ENCODE measurements around the gene PRDM15. TPM values are rescaled to one million over a fixed set of nuclear protein-coding genes. Genes with fewer than 3 reads are reported as not detected.
A peak's percentile ranks its signal among the peaks of the same experiment; 100 is the strongest.

The PRDM15 gene
- 4.1 TPM for polyA plus RNA-seq (2013, experiment 1 of 2; ENCODE audit: insufficient read length)
- 4.1 TPM for polyA plus RNA-seq (2013, experiment 2 of 2; ENCODE audit: insufficient read length)

GRCh38 chr21:41879190-41879998, at the start of gene PRDM15:
PRDM15 (minus strand) TSS chr21:41879344; CDS start chr21:41860363, 18,981 bp downstream.
- peak; percentile 90 for DNase-seq

GRCh38 chr21:41928621-41929220, 49.6 kb upstream of the PRDM15 start:
- DNase-seq, result no peak

DNA sequence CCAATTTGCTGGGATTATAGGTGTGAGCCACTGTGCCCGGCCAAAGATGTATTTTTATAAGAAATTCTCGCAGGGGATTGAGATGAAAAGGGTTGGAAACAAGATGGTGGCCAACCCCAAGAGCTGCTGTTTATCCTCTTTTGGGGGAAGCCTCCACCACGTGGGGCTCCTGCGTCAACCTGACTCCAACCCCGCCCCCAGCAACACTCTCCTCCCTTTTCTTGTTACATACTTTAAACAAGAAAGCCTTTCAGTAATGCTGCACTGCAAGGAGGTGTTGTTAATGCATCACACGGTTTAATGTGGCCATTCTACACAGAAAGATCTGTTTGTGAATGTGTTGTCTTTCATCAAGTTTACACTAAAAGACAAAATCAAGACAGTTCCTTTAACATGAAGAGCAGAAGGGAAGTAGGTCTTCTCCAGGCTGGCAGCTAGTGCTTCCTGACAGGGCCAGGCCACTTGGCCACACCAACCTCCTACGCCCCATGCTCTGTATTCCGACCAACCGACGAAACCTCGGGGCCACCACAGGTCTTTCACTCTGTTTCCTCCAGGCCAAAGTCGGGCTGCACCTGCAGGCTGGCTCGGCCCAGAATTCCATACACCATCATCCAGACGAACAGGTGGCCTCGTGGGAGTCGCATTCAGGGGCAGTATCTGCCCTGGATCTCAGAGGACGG, 48.7 kb upstream of the PRDM15 start:
- no peak for DNase-seq

DNA sequence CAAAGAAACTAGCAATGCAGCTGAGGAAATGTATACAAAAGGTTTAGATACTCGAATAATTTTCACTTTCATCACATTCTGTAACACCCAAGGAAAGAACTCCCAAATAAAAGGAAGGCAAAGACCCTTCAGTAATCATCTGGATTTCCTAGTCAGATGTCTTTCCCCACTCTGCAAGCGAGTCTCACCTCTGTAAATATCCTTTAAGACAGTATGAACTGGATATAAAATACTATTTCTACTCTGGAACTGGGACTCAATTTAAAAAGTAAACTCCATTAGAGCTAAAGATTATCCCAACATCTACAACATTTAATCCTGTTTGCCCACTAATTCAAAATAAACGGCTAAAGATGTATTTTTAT, 47.6 kb upstream of the PRDM15 start:
- no peak for DNase-seq

DNA sequence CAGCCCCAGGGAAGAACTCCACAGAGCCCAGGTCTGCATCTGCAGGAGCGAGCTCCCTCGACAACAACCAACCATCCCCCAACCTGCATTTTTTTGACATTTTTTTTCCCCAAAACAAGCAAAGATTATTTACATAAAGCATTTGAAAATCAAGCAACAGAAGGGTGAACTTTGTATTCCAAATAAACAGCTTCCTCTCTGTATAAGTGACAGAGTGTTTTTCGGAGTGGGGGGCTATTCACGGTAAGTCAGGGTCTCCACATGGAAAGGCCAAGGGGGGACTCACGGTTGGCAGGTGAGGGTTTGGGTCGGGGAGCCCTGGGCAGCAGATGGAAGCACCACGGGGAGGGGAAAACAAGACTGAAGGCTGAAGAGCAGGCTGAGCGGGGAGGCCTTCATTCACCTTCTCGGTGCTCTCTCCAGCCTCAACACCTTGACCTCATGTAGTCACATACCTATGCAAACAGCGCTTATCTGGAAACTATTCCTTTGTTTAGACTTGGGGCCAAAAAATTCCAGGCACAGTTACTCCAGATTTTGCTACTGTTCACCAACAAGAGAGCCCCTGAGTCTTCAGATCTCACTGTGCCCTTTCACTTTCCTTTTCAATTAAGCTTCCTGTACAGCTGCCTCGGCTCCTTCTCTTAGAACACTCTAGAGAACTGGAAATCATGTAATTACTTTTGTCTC, 47.1 kb upstream of the PRDM15 start:
- peak; percentile 46 for DNase-seq

- no peak for DNase-seq
These were observed 46.6 kb upstream of the PRDM15 start for GRCh38 chr21:41925767-41926116.

DNA sequence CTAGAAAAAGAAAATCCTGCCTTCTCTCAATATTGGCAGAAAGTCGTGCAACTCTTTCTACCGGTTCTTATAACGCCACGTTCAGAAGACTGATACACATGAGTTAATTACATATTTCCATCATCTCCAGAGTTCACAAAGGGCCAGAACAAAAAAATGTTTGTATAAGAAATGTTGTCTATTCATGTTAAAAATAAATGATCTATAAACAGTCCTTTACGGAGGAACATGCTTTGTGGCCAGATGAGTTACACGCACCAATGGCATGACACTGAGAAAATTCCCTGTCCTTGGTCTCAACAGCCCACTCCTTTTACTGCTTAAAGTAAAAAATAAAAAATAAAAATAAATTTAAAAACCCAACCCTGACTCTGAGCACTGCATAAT, 45.2 kb upstream of the PRDM15 start:
- DNase-seq, result peak; percentile 23

DNA sequence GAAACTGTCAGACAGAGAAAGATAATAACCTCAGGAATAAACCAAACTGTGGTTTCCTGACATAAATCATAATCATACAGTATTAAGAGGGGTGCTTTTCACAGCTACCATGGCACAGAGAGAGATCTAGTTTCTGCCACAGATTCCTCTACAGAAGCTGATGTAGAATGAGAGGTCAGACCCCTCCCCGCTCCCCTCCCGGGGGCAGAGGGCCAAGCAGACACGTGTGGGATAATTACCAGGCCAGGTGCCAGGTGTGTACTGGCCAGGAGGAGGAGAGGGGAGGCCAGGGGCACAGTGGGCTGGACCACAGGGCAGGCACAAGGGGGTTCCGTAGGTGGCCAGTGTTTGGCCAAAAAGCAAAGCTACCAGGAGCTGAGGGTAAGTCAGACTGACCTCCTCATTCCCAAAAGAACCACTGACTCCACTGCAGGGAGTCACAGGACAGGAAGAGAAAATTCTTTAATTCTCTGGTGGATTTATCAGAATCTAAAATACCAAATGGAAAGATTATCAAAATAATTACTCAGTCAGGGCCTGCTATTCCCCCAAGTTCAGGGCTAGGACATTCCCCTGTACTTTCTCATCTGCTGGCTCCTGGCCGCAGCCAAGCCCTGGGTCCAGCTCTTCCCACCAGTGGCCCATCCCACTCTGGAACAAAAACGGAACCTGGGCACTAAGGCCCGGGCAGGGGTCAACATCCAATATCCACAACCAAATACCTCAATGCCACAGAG, 44.7 kb upstream of the PRDM15 start:
- DNase-seq, result peak; percentile 54

- no peak for DNase-seq
These were observed 44.0 kb upstream of the PRDM15 start for GRCh38 chr21:41923186-41923585.

GRCh38 chr21:41921021-41921420, 41.9 kb upstream of the PRDM15 start:
- no peak for DNase-seq

DNA sequence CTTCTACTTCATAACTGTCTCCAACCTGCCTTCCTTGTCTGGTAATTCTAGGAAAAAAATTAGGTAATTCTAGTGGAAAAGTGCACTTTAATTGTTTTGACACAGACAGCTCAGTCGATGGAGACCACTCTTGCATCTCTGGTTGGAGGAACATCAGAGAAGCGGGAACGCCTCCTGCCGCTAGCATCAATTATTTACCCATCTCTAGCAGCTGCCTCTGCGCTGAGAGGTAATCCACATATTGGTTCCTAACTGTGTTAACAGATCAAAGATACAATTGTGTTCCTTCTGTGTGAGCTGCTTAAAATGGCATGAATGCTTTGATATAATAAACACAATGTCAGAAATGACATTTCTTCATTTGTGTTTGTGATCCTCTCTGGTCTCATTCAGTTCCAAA, 41.3 kb upstream of the PRDM15 start:
- DNase-seq, result no peak

DNA sequence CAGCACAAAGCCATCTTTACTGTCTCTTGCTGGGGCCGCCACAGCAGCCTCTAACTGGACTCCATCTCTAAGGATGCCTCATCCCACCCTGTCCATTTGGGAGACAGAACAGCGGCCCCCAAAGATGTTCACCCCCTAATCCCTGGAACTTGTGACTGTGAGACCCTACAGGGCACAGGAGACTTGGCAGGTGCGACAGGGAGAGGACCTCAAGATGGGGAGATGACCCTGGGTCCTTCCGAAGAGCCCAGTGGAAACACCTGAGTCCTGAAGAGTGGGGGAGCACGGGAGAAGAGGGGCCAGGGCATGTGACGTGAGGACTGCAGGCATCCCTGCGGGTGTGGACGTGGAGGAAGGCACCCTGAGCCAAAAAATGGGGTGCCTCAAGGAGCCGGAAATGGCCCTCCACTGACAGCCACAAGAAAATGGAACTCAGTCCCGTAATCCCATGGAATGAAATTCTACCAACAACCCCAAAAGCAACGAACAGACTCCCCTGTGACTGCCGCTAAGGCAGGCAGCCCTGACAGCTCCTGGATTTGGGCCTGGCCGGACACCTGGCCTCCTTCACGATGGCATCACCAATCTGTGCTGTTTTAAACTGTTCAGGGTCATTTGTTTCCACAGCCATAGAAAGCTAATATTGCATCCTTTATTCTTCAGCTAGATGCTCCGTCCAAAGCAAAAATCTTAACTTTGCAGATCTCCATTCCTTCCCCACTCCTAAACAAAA, 40.7 kb upstream of the PRDM15 start:
- no peak for DNase-seq

- no peak for DNase-seq
These were observed 39.6 kb upstream of the PRDM15 start for GRCh38 chr21:41918561-41919358.

GRCh38 chr21:41917531-41917930, 38.4 kb upstream of the PRDM15 start:
- DNase-seq, result no peak

GRCh38 chr21:41916888-41917433, 37.8 kb upstream of the PRDM15 start:
- no peak for DNase-seq

DNA sequence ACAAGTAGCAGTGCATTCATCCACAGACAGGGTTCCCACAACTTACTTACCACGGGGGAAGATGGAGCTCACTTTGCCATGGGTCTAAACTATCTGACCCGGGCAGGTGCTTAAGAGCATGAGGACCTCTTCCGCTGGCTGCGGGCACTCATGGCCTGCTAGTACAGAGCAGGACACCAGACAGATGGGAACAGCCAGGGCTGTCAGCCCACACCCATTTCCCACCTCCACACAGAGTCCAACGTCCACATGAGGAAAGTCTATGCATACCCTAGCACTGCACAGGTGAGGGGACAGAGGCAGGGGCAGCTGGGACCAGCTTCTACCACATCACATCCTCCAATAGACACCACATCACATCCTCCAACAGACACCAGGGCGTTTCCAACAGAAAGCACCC, 35.8 kb upstream of the PRDM15 start:
- DNase-seq, result no peak

GRCh38 chr21:41914358-41914757, 35.2 kb upstream of the PRDM15 start:
- DNase-seq, result no peak

DNA sequence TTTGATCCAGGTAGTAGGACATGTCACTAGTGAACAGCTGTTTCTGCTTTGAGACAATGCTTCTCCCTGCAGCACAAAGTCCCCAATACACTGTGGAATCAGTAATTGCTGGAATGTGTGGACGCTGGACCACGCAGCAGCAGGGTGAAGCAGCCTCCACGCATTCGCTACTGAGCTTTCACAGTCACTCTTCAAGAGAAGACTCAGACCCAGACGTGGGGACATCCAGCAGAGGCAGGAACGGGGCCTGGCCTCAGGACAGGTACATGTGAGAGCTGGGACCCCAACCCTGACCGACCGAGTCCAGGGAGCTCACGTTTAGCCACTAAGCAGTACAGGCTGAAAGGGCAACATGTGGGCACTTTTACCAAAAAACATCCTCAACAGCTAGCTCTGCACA, 34.1 kb upstream of the PRDM15 start:
- DNase-seq, result no peak

GRCh38 chr21:41908829-41909228, 29.7 kb upstream of the PRDM15 start:
- no peak for DNase-seq

GRCh38 chr21:41907496-41908258, 28.5 kb upstream of the PRDM15 start:
- DNase-seq, result no peak

Data from fibroblast of skin of scalp (primary cell).